SKM-1 (cell line): ENCODE measurements around the gene MOGAT1.
A peak's percentile ranks its signal among the peaks of the same experiment; 100 is the strongest.
"Not testable (repeated sequence)": the region's sequence is repeated elsewhere in the genome, so short reads cannot be mapped to it uniquely, and the experiment has no call there.

ENCODE experiments used
- DNase-seq: peaks from one replicate; lab custom pipeline; 2025; ENCODE audit not compliant: unreplicated experiment; lab: John Stamatoyannopoulos, UW

The MOGAT1 gene

DNA sequence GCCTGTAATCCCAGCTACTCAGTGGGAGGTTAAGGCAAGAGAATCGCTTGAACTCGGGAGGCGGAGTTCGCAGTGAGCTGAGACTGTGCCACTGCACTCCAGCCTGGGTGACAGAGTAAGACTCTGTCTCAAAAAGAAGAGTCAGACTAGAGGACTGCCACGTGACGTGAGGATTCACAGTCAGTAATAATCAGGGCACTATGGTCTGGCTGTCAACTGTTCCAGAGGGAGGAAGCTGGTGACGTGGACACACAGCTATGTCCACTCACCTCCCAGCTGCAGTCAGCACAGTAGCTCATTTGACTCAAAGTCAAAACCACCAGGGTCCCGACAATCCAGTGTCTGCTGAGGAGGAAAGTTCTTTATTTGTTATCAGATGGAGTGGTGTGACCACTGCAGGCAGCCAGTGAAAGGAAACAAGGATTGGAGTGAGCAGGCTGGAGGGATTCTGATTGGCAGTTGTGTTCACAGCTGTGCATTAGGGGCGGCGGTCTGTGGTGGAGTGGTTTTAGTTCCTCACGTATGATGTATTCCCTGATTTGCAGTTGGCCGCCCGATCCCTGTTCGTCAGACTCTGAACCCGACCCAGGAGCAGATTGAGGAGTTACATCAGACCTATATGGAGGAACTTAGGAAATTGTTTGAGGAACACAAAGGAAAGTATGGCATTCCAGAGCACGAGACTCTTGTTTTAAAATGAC is 37.9 kb downstream of the MOGAT1 start:
- no peak for DNase-seq

DNA sequence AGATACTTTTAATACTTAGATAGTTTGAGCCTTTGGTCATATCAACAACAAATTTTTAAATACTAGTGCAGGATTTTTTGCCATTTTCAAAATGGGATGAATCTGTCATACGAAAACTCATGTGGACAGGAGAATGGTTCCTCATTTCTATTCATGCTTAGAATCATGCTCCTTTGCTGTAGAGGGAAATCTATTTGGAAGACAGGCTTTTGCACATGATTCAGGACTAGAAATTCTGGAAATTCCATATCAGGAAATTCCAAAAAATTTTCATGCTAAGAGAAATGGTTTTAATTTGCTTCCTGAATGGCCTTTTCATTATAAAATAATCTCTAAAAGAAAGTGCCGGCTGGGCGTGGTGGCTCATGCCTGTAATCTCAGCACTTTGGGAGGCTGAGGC is 39.3 kb downstream of the MOGAT1 start:
- DNase-seq = no peak

DNA sequence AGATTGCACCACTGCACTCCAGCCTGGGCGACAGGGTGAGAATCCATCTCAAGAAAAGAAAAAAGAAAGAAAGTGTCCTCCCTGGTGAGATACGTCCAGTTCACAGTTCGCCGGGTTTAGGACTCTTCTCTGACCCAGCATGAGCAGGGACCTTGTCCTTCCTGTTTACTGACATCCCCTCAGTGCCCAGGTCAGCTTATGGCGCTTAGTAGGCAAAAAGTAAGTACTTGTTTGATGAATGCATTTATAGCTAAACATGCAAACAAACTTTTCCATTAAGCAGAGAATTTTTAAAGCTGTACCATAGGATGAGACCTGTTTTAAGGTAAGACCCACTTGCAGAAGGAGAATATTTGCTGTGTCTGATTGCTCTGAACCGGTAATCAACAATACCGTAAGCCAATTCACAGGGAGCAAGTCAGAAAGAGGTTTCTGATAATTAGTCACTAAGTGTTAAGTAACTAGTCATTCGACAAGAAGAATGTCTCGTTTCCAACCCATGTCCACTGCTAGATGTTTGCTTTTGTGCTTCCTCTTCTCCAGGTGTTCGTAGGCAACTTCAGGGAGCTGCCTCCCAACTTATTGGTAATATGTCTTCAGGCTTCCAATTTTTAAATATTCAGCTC is 40.0 kb downstream of the MOGAT1 start:
- DNase-seq = no peak

DNA sequence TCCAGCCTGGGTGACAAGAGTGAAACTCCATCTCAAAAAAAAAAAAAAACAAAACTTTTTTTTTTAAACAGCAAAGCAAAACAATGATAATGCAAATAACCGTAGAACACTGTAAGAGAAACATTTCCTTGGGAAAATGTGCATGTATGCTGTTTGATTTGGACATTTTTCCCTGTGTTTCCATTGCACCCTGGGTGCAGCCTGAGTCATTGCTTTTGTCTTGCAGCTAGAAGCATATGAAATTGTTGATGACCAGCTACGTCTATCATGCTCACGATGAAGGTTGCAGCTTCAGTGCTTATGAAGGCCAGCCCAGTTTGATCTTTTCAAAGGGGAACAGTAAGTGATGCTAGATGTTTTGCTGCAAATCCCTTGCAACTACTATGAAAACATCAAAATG is 41.5 kb downstream of the MOGAT1 start:
- no peak for DNase-seq

DNA sequence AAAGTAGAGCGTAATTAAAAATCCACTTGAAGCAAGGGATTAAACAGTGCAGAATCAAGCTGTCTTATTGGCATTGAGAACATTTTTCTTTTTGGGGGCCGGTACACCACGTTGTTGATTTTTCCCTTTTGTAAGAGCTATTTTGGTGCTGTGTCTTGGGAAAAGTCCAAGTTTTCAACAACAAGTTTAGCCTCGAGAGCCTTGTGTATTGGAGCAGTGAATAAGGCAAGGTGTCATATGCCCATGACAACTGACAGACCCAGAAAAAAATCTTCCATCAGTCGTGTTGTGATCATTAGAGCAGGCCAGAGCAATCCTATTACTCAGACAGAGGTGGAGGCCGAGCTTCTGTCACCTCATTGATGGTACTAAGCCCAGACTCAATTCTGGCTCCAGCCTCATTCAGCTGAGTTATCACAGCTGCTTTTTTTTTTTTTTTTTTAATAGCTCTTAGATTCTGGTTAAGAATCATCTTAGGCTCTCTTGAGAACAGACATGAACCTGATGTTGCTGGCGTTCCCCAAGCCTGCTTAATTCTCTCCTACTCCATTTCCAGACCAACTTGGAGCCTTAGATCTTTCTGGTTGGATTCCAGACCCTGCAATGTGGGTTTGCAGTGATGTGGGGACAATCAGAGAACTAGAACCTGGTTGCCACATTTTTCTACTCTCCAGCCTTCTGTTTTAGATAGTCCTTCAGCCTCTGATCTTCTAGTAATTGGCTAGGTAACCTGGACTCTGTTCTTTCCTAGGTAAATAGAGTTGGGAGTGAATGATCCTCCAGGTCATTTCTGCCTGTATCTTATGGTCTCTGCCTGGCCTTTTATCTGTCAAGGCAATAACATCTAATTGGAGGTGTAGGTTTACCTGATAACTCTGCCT is 43.1 kb downstream of the MOGAT1 start:
- no peak for DNase-seq

DNA sequence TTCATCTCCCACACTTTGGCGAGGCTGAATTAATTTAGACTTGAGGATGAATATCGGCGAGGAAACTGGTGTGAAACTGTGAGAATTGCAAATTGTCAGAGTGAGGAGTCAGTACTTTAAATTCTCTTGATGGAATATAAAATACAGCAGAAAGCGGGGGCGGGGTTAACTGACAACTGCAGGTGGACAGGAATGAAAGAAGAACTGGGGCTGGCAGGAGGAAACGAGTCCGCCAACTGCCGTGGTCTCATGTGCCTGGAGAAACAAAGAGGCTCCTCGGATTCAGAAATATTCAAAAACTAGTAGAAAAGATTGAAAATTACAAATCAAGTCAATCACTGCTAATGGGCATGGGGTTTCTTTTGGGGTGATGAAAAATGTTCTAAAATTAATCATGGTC is 44.3 kb downstream of the MOGAT1 start:
- DNase-seq = no peak

DNA sequence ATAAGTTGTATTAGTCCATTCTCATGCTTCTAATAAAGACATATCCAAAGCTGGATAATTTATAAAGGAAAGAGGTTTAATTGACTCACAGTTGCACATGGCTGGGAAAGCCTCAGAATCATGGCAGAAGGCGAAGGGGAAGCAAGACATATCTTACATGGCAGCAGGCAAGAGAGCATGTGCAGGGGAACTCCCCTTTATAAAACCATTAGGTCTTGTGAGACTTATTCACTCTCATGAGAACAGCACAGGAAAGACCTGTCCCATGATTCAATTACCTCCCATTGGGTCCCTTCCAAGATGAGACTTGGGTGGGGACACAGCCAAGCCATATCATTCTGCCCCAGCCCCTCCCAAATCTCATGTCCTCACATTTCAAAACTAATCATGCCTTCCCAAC is 48.3 kb downstream of the MOGAT1 start:
- not testable (repeated sequence) for DNase-seq

DNA sequence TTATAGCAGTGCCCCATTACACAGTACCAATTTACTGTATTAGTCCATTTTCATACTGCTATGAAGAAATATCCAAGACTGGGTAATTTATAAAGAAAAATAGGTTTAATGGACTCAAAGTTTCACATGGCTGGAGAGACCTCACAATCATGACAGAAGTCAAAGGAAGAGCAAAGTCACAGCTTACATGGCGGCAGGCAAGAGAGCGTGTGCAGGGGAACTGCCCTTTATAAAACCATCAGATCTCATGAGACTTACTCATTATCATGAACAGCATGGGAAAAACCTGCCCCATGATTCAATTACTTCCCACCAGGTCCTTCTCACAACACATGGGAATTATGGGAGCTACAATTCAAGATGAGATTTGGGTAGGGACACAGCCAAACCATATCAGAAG is 50.1 kb downstream of the MOGAT1 start:
- DNase-seq = not testable (repeated sequence)

DNA sequence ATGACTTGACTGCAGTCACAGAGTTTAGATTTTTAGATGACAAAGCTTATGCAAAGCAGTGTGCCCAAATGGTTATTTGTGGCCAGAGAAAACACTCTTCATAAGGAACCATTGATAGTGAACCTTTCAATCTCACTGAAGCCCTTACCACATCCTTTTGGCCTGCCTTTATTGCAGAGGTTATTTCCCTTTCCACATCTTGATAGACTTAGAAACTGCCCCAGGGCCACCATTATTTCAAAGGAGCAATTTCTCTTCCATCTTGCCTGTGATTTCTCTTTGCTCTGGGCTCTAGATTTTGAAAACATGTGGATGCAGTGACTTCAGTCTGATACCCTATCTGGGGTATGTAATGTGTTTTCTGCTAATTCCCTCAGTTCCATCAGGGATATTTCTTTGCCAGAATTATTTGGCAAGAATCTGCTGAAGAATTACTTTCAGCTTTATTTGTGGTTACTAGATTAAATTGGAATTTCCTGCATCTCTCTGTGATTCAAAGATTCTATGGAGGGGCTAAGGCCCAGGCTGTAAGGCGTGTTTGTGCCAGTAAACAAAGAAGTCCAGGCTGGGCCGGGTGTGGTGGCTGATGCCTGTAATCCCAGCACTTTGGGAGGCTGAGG is 51.0 kb downstream of the MOGAT1 start:
- DNase-seq = no peak

DNA sequence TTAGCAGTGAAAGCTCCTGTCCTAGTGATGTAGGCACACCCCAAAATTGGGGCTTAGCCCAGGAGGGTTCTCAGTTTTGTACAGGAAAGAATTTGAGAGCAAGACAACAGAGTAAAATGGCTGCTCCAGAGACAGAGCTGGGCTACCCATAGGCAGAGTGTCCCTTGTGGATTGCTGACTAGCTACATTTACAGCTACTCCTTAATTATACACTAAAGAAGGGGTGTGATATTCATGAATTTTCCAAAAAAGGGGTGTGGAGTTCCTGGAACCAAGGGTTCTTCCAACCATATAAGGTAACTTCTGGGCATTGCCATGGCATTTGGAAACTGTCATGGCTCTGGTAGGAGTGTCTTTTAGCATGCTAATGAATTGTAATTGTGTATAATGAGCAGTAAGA is 52.8 kb downstream of the MOGAT1 start:
- DNase-seq = no peak

DNA sequence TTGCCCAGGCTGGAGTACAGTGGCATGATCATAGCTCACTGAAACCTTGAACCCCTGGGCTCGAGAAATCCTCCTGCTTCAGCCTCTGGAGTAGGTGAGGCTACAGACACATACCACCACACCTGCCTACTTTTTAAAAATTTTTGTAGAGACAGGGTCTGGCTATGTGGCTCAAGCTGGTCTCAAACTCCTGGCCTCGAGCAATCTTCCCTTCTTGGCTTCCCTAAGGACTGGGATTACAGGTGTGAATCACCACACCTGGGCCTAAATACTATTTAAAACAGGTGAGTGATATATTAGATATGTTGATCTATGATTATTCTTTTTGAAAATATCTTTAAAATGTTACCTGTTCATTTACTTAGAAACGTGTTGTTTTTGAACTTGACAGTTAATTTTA is 57.2 kb downstream of the MOGAT1 start:
- no peak for DNase-seq

DNA sequence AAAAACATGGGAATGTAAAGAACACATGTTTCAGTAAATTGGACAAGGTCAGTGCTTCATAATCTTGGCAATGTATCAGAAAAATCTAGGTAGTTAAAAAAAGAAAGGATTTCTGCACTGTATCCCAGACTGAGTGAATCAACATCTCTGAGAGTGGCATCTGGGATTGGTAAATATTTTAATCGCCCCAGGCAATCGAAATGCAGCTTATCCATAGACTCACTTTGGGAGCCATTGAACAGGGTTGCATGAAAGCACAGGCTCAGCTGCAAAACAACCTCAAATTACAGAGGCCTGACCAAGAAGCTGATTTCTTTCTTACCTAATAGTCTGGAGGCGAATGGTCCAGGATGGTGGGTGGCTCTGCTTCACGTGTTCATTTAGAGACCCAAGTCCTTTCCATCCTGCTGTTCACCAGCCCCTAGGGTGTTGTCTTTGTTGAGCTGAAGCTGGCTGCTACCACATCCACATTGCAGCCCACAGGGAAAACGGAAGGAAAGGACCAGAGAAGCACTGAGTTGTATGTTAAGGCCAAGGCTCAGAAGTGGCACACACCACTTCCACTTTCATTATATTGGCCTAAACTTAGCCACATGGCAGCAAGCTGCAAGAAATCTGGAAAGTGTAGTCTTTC is 59.0 kb downstream of the MOGAT1 start:
- DNase-seq = peak; percentile 29

DNA sequence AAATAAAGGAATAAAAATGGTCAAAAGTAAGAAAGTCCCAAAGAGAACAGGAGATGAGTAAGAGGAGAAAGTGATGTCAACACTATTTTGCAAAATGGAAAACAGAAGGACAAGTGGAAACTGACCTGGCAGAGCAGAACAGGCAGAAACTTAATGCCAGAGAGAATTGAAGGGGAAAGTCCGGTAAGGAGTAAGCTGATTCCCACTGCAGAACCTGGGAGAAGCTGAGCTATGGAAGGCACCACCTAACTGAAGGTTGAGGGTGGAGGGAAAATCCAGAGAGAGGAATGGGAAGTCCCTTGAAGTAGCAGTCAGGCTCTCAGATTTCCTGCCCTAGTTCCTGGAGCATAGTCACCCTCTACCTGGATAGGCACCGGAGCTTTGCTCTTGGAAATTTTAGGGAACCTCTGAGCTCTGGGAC is 59.8 kb downstream of the MOGAT1 start:
- no peak for DNase-seq

DNA sequence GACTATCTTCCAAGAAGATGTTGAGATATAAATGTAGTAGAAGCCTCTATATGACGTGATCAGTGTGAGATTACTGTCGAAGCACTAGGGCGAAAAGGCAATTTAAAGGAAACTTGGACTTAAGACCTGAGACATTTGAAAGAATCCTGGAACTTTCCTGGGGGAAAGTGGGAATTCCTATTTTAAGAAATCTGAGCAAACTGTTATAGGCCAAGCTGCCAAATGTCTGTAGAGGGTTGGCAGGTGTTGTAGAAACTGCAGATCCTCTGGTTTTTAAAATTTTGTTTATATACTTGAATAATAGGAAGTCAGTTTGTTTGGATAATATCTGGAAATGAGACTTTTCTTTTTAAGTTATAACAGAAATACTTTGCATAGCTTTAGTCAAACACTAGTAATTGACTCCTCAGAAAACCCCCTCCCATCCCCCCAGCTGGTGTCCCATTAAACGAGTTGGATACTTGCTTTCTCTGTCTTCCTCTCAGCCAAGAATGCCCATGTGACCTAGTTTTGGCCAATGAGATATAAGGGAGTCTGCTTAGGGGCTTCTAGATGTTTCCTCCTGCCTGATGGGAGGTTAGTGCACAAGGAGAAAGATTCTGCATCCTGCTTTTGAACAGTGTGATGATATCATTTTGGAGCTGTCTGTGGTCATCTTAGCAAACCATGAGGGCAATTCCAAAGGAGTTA is 61.2 kb downstream of the MOGAT1 start:
- no peak for DNase-seq

DNA sequence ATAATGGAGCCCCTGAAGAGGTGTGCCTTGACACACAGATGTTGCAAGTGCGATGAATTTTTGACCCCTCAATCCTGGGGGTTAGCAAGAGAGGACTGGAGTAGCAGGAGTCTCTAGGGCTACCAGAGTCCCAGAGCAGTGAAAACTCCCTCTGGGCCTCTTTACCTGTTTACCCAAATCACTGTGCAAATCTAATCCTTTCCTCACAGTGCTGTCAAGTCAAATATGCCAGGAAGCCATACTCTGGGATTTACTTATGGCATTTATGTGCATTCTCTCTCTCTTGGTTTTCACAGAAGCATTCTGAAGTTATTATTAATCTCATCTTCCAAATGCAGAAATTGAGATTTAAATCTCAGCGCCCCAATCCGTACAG is 62.0 kb downstream of the MOGAT1 start:
- no peak for DNase-seq

DNA sequence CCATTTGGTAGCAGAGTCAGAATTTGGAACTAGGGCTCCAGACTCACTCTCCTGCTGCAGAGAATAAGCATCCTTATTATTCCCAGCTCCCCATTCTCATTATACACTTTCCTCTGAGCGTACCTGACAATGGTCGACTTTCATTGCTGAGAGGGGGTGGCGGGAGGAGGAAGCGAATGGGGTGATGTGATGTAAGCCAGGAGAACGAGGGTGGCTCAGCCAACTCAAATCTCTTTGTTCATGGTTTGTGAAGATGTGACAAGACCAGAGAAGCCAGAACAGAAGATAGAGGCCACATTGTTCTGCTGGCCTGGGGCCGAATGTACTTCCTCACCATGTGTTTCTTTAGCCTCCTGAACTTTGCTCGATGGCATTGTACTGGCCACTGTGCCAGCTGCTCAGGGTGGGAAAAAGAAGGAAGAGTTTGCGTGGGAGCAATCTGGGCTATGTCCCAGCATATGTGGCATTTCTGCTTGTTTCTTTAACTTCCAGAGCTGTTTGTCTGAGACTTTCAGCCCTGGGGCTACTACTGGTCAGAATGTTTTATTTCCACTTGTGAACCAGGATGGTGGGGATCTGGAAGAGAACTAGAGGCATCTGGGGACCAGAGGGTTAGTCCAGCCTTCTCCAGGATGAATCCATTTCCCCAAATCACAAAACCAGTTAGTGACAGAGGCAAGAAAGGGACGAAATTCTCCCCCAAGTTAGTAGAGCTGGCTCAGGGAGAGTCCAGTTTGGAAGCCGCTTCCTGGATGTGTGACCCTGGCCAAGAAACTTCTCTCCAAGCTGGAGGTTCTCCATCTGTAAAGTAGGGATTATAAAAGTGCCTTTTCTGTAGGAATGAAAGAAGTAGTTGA is 62.6 kb downstream of the MOGAT1 start:
- DNase-seq = no peak

DNA sequence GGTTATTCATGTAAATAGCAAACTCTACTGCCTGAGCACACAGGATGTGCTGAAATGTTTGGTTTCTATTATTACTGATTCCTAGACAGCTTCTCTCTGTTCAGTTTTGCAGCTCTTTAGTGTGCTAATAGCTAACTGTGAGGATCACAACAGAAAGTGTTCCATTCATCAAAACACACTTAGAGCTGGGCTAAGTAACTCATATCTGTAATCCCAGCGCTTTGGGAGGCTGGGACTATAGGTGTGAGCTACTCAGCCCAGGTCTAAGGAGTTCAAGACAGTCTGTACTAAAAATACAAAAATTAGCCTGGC is 63.2 kb downstream of the MOGAT1 start:
- no peak for DNase-seq

DNA sequence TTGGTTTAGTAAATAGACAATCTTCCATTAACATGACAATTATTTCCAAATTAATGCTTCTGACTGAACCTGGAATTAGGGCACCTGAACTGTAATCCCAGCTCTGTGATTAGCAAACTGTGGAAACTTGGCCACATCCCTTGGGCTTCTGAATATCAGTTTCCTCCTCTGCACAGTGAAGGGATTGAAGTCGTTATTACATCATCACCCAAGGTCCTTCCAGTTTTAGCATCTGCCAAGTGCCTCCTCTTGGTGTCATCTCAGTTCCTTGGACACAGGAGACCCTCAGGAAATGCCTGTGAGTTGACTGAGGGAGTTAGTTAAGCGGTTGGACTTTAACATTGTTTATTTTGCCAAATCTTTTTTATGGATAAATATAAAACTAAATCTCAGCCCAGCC is 64.8 kb downstream of the MOGAT1 start:
- DNase-seq = no peak

DNA sequence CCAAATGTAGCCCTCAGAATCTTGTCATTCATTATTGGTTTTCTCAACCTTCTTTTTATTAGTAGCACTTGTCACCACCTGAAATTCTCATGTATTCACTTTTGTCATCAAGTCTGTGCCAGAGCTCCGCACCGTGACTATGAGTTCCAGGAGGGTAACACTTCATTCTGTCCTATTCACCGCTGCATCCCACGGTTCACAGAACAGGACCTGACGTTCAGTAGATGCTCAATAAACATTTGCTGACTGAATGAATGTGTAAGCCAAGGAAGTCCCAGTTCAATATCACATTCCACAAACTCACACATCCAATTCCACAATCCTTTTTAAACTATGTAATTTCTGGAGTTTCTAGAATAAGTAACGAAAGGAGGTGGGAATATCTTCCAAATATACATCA is 65.5 kb downstream of the MOGAT1 start:
- DNase-seq = no peak

DNA sequence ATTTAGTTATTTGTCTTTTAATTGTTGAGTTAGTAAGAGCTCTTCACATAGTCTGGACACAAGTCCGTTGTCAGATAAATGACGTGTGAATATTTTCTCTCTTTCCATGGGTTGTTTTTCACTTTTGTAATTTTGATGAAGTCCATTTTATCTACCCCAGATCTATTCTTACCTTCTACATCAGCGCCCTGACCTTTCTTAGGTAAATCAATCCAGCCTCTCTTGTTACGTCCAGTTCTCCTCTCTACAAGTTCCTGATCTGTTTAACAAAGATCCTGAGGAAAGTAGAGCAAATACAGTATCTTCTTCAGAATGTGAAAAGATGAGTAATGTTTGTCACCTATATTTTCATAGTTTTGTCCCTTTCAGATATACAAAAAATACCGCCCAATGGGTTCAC is 66.9 kb downstream of the MOGAT1 start:
- no peak for DNase-seq
